Lower leg skin (tissue), 3 donors: Measurements from ENCODE around the gene CWH43.

ENCODE experiments used
- POLR2A ChIP-seq, 2 donors: fragments of 450-650 bp; IDR thresholded peaks; one replicate each; pipeline ENCODE4 v1.6.1; 2016 to 2017; ENCODE audit warnings: antibody characterized with exemption in 2 of 2, mild to moderate bottlenecking in 1 of 2, moderate library complexity in 1 of 2
- TF ChIP-seq, protein P1 (sequence below), 3 donors: fragments of 450-650 bp; IDR thresholded peaks; one replicate each; pipeline ENCODE4 v1.5.1; 2016; ENCODE audit warnings: antibody characterized with exemption in 3 of 3, mild to moderate bottlenecking in 3 of 3, moderate library complexity in 2 of 3

DNA sequence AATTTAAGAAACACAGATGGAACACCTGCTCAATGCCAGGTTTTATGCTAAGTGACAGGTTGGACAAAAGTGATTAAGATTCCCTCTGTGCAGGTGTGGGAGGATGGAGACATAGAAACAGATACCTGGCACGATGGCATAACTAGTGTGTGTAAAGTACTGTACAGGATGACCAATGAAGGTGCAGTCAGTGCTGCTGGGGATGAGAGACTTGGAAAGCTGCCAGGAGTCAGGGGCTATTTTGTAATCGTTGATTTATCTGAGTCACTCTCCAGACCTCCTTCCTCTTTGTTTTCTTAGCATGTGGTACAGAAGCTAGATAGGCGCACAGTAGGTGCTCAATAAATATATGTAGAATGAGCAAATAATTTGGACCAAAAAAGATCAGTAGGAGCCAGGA lies 58.2 kb downstream of the CWH43 start:
- TF ChIP-seq, protein P1, sequence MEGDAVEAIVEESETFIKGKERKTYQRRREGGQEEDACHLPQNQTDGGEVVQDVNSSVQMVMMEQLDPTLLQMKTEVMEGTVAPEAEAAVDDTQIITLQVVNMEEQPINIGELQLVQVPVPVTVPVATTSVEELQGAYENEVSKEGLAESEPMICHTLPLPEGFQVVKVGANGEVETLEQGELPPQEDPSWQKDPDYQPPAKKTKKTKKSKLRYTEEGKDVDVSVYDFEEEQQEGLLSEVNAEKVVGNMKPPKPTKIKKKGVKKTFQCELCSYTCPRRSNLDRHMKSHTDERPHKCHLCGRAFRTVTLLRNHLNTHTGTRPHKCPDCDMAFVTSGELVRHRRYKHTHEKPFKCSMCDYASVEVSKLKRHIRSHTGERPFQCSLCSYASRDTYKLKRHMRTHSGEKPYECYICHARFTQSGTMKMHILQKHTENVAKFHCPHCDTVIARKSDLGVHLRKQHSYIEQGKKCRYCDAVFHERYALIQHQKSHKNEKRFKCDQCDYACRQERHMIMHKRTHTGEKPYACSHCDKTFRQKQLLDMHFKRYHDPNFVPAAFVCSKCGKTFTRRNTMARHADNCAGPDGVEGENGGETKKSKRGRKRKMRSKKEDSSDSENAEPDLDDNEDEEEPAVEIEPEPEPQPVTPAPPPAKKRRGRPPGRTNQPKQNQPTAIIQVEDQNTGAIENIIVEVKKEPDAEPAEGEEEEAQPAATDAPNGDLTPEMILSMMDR (IDR thresholded peaks at IDR 0.05) = no peak
- TF ChIP-seq POLR2A (IDR thresholded peaks at IDR 0.05) = no peak
